WTC11 (cell line): ENCODE measurements around the gene RBM45. TPM values are rescaled to one million over a fixed set of nuclear protein-coding genes. Genes with fewer than 3 reads are reported as not detected.
A peak's percentile ranks its signal among the peaks of the same experiment; 100 is the strongest.

ENCODE experiments used
- CREB1 ChIP-seq: sonication (generic); formaldehyde crosslinking; IDR thresholded peaks from 2 replicates; pipeline ENCODE4 v1.8.0; 2023; ENCODE audit warnings: mild to moderate bottlenecking, missing genetic modification reagents
- FOXJ3 ChIP-seq: sonication (generic); formaldehyde crosslinking; IDR thresholded peaks from 2 replicates; pipeline ENCODE4 v1.9.0; 2021; ENCODE audit warnings: missing genetic modification reagents, mild to moderate bottlenecking, borderline replicate concordance
- NFATC4 ChIP-seq: fragments of 250-450 bp; sonication (Bioruptor Pico); IDR thresholded peaks from 2 replicates; pipeline ENCODE4 v1.9.0; 2021; ENCODE audit warnings: mild to moderate bottlenecking
- NR3C1 ChIP-seq: sonication (generic); formaldehyde crosslinking; conservative IDR thresholded peaks from 2 replicates; pipeline ENCODE4 v1.8.1; 2023; ENCODE audit warnings: low read depth, mild to moderate bottlenecking, missing genetic modification reagents
- RORB ChIP-seq: fragments of 250-450 bp; sonication (Bioruptor Pico); IDR thresholded peaks from 2 replicates; pipeline ENCODE4 v1.9.0; 2021; ENCODE audit warnings: mild to moderate bottlenecking
- SOX15 ChIP-seq: fragments of 250-450 bp; sonication (Bioruptor Pico); IDR thresholded peaks from 2 replicates; pipeline ENCODE4 v1.9.0; 2021; ENCODE audit warnings: mild to moderate bottlenecking
- ZNF219 ChIP-seq: sonication (generic); formaldehyde crosslinking; IDR thresholded peaks from 2 replicates; pipeline ENCODE4 v1.8.0; 2023; ENCODE audit warnings: missing genetic modification reagents, mild to moderate bottlenecking, borderline replicate concordance
- ZNF423 ChIP-seq: fragments of 250-450 bp; sonication (Bioruptor Pico); IDR thresholded peaks from 2 replicates; pipeline ENCODE4 v2.1.2; 2022; ENCODE audit warnings: mild to moderate bottlenecking, moderate library complexity
- total RNA-seq: library from RNA; stranded (reverse); gene quantifications from 3 replicates; pipeline ENCODE4 v1.2.3, GENCODE V29; 2021
- TF ChIP-seq, protein P1 (sequence below): sonication (generic); formaldehyde crosslinking; IDR thresholded peaks from 2 replicates; pipeline ENCODE4 v1.8.1; 2022; ENCODE audit warnings: mild to moderate bottlenecking, missing genetic modification reagents, moderate library complexity, borderline replicate concordance
- TF ChIP-seq, protein P2 (sequence below): fragments of 200-600 bp; IDR thresholded peaks from 2 replicates; pipeline ENCODE4 v1.8.0; 2022; ENCODE audit warnings: antibody characterized with exemption
- TF ChIP-seq, protein P3 (sequence below): fragments of 250-450 bp; sonication (Bioruptor Pico); IDR thresholded peaks from 2 replicates; pipeline ENCODE4 v1.9.0; 2021; ENCODE audit warnings: moderate library complexity, mild to moderate bottlenecking, inconsistent platforms, borderline replicate concordance
- TF ChIP-seq, protein P4 (sequence below): sonication (generic); formaldehyde crosslinking; IDR thresholded peaks from 2 replicates; pipeline ENCODE4 v1.8.1; 2022; ENCODE audit warnings: missing genetic modification reagents, borderline replicate concordance
- TF ChIP-seq, protein P5 (sequence below): fragments of 250-450 bp; sonication (Bioruptor Pico); IDR thresholded peaks from 2 replicates; pipeline ENCODE4 v1.8.0; 2021; ENCODE audit warnings: mild to moderate bottlenecking
- TF ChIP-seq, protein P6 (sequence below): sonication (generic); formaldehyde crosslinking; IDR thresholded peaks from 2 replicates; pipeline ENCODE4 v1.8.0; 2022; ENCODE audit warnings: mild to moderate bottlenecking, missing genetic modification reagents
- TF ChIP-seq, protein P7 (sequence below): sonication (generic); formaldehyde crosslinking; IDR thresholded peaks from 2 replicates; pipeline ENCODE4 v1.8.1; 2022; ENCODE audit warnings: low read depth, mild to moderate bottlenecking, moderate library complexity, missing genetic modification reagents, borderline replicate concordance
- TF ChIP-seq, protein P8 (sequence below): fragments of 250-450 bp; sonication (Bioruptor Pico); IDR thresholded peaks from 2 replicates; pipeline ENCODE4 v2.1.2; 2022; ENCODE audit warnings: mild to moderate bottlenecking, moderate library complexity

The RBM45 gene
- total RNA-seq, 1 experiment from 2014 or later: 9.2 TPM

DNA sequence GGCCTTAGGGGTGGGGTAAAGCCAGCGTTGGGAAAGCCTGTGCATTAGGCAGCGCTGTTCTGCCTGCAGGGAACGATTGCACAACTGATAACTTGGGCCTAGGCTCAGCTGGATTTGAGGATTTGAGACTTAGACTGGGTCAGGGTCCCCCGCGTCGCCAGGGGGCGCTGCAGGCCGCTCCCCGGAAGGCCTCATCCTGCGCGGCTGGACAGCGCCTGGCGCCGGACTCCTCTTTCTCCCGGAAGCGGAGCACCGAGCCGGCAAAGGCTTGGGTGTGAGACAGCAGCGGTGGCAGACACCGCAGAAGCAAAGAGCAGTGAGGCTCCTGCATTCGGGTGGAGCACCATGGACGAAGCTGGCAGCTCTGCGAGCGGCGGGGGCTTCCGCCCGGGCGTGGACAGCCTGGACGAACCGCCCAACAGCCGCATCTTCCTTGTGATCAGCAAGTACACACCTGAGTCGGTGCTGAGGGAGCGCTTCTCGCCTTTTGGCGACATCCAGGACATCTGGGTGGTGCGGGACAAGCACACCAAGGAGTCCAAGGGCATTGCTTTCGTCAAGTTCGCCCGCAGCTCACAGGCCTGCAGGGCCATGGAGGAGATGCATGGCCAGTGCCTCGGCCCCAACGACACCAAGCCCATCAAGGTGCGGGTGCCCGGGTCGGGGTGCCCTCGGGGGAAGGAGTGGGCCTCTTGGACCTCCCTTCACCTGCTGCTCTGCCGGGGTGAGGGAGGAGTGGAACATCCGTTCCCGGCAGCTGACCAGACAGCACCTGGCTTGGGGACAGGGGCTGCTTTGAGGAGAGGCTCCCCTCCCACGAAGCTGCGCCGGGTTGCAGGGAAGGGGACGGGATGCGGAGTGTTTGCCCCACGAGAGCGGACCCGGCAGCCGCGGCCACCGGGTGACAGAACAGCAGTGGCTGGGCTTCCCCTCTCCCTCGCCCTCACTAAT, at the start of gene RBM45 (continued):
- TF ChIP-seq, protein P1, sequence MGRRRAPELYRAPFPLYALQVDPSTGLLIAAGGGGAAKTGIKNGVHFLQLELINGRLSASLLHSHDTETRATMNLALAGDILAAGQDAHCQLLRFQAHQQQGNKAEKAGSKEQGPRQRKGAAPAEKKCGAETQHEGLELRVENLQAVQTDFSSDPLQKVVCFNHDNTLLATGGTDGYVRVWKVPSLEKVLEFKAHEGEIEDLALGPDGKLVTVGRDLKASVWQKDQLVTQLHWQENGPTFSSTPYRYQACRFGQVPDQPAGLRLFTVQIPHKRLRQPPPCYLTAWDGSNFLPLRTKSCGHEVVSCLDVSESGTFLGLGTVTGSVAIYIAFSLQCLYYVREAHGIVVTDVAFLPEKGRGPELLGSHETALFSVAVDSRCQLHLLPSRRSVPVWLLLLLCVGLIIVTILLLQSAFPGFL (CRISPR knock-in tag): no peak
- TF ChIP-seq ZNF219 (CRISPR knock-in tag): peak; percentile 79; the same call in 1 of the 2 replicates
- no peak for TF ChIP-seq RORB (CRISPR knock-in tag)
- TF ChIP-seq, protein P2, sequence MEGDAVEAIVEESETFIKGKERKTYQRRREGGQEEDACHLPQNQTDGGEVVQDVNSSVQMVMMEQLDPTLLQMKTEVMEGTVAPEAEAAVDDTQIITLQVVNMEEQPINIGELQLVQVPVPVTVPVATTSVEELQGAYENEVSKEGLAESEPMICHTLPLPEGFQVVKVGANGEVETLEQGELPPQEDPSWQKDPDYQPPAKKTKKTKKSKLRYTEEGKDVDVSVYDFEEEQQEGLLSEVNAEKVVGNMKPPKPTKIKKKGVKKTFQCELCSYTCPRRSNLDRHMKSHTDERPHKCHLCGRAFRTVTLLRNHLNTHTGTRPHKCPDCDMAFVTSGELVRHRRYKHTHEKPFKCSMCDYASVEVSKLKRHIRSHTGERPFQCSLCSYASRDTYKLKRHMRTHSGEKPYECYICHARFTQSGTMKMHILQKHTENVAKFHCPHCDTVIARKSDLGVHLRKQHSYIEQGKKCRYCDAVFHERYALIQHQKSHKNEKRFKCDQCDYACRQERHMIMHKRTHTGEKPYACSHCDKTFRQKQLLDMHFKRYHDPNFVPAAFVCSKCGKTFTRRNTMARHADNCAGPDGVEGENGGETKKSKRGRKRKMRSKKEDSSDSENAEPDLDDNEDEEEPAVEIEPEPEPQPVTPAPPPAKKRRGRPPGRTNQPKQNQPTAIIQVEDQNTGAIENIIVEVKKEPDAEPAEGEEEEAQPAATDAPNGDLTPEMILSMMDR: peak; percentile 94
- TF ChIP-seq SOX15 (CRISPR knock-in tag): no peak
- TF ChIP-seq, protein P3, sequence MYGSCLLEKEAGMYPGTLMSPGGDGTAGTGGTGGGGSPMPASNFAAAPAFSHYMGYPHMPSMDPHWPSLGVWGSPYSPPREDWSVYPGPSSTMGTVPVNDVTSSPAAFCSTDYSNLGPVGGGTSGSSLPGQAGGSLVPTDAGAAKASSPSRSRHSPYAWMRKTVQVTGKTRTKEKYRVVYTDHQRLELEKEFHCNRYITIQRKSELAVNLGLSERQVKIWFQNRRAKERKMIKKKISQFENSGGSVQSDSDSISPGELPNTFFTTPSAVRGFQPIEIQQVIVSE: no peak
- TF ChIP-seq, protein P4, sequence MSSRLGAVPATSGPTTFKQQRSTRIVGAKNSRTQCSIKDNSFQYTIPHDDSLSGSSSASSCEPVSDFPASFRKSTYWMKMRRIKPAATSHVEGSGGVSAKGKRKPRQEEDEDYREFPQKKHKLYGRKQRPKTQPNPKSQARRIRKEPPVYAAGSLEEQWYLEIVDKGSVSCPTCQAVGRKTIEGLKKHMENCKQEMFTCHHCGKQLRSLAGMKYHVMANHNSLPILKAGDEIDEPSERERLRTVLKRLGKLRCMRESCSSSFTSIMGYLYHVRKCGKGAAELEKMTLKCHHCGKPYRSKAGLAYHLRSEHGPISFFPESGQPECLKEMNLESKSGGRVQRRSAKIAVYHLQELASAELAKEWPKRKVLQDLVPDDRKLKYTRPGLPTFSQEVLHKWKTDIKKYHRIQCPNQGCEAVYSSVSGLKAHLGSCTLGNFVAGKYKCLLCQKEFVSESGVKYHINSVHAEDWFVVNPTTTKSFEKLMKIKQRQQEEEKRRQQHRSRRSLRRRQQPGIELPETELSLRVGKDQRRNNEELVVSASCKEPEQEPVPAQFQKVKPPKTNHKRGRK (CRISPR knock-in tag): no peak
- TF ChIP-seq NR3C1 (CRISPR knock-in tag): no peak
- TF ChIP-seq NFATC4 (CRISPR knock-in tag): no peak
- TF ChIP-seq CREB1 (CRISPR knock-in tag): no peak
- no peak for TF ChIP-seq FOXJ3 (CRISPR knock-in tag)
- TF ChIP-seq, protein P5, sequence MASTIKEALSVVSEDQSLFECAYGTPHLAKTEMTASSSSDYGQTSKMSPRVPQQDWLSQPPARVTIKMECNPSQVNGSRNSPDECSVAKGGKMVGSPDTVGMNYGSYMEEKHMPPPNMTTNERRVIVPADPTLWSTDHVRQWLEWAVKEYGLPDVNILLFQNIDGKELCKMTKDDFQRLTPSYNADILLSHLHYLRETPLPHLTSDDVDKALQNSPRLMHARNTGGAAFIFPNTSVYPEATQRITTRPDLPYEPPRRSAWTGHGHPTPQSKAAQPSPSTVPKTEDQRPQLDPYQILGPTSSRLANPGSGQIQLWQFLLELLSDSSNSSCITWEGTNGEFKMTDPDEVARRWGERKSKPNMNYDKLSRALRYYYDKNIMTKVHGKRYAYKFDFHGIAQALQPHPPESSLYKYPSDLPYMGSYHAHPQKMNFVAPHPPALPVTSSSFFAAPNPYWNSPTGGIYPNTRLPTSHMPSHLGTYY: no peak
- TF ChIP-seq, protein P6, sequence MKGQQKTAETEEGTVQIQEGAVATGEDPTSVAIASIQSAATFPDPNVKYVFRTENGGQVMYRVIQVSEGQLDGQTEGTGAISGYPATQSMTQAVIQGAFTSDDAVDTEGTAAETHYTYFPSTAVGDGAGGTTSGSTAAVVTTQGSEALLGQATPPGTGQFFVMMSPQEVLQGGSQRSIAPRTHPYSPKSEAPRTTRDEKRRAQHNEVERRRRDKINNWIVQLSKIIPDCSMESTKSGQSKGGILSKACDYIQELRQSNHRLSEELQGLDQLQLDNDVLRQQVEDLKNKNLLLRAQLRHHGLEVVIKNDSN (CRISPR knock-in tag): peak; percentile 52; the same call in 1 of the 2 replicates
- TF ChIP-seq, protein P7, sequence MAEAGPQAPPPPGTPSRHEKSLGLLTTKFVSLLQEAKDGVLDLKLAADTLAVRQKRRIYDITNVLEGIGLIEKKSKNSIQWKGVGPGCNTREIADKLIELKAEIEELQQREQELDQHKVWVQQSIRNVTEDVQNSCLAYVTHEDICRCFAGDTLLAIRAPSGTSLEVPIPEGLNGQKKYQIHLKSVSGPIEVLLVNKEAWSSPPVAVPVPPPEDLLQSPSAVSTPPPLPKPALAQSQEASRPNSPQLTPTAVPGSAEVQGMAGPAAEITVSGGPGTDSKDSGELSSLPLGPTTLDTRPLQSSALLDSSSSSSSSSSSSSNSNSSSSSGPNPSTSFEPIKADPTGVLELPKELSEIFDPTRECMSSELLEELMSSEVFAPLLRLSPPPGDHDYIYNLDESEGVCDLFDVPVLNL (CRISPR knock-in tag): no peak
- TF ChIP-seq, protein P8, sequence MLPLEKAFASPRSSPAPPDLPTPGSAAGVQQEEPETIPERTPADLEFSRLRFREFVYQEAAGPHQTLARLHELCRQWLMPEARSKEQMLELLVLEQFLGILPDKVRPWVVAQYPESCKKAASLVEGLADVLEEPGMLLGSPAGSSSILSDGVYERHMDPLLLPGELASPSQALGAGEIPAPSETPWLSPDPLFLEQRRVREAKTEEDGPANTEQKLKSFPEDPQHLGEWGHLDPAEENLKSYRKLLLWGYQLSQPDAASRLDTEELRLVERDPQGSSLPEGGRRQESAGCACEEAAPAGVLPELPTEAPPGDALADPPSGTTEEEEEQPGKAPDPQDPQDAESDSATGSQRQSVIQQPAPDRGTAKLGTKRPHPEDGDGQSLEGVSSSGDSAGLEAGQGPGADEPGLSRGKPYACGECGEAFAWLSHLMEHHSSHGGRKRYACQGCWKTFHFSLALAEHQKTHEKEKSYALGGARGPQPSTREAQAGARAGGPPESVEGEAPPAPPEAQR (CRISPR knock-in tag): no peak
- TF ChIP-seq ZNF423 (CRISPR knock-in tag): peak; percentile 68; the same call in 1 of the 2 replicates
